22Rv1 (cell line): Measurements from ENCODE around the gene ASPSCR1.

ENCODE experiments used
- H3K27ac ChIP-seq: fragments of 450-650 bp; 2 replicates; pipeline ENCODE4 v1.5.1; 2017
- ZFX ChIP-seq: fragments of 450-650 bp; IDR thresholded peaks from 2 replicates; pipeline ENCODE4 v1.6.1; 2017; ENCODE audit warnings: antibody characterized with exemption, borderline replicate concordance
- TF ChIP-seq, protein P1 (sequence below): fragments of 450-650 bp; IDR thresholded peaks from 2 replicates; pipeline ENCODE4 v1.5.1; 2017; ENCODE audit warnings: mild to moderate bottlenecking

Gene ASPSCR1

DNA sequence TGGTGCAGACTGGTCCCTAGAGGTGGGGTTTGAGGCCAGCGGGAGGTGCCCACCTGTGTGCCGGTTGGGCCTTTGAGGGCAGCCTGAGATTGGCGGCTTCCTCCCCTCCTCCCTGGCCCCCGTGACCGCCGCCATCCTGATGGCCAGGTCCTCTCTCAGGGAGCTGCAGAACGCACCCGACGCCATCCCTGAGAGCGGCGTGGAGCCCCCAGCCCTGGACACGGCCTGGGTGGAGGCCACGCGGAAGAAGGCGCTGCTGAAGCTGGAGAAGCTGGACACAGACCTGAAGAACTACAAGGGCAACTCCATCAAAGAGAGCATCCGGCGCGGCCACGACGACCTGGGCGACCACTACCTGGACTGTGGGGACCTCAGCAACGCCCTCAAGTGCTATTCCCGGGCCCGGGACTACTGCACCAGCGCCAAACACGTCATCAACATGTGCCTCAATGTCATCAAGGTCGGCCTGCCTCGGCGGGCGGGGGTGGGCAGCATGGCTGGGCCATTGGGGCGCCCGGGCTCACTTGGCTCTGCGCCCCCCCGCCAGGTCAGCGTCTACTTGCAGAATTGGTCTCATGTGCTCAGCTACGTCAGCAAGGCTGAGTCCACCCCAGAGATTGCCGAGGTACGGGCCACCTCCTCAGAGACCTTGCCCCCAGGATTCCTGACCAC is 77.1 kb downstream of the ASPSCR1 start:
- 0 out of 2 replicates have a peak overlapping the region, but pooled peaks have one; percentile 87 for H3K27ac ChIP-seq
- TF ChIP-seq, protein P1, sequence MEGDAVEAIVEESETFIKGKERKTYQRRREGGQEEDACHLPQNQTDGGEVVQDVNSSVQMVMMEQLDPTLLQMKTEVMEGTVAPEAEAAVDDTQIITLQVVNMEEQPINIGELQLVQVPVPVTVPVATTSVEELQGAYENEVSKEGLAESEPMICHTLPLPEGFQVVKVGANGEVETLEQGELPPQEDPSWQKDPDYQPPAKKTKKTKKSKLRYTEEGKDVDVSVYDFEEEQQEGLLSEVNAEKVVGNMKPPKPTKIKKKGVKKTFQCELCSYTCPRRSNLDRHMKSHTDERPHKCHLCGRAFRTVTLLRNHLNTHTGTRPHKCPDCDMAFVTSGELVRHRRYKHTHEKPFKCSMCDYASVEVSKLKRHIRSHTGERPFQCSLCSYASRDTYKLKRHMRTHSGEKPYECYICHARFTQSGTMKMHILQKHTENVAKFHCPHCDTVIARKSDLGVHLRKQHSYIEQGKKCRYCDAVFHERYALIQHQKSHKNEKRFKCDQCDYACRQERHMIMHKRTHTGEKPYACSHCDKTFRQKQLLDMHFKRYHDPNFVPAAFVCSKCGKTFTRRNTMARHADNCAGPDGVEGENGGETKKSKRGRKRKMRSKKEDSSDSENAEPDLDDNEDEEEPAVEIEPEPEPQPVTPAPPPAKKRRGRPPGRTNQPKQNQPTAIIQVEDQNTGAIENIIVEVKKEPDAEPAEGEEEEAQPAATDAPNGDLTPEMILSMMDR = no peak
- TF ChIP-seq ZFX = no peak

GRCh38 chr17:82055023-82055964 is 77.9 kb downstream of the ASPSCR1 start:
- TF ChIP-seq, protein P1 = no peak
- no peak for TF ChIP-seq ZFX
- peak overlapping the region; percentile 87; the same call in 1 of the 2 replicates for H3K27ac ChIP-seq

DNA sequence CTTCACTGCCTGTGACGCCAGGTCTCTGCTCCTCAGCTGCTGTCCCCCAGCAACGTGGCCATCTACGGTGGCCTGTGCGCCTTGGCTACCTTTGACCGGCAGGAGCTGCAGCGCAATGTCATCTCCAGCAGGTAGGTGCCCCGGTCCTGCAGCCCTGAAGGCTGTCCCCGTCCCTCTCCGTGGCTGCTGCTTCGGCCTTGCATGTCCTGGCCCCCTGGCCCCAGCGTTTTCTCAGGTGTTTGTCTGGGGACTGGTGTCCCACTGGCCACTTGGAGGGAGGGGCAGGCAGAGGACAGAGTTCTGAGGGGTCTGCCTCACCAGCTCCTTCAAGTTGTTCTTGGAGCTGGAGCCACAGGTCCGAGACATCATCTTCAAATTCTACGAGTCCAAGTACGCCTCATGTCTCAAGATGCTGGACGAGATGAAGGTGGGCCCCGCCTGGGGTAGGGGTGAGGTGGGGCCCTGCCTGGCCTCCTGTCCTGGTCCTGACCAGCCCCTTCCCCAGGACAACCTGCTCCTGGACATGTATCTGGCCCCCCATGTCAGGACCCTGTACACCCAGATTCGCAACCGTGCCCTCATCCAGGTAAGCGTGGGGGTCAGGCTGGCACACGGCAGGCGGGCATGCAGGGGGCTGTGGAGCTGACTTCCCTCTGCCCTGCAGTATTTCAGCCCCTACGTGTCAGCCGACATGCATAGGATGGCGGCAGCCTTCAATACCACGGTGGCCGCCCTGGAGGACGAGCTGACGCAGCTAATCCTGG is 78.7 kb downstream of the ASPSCR1 start:
- TF ChIP-seq, protein P1 = no peak
- TF ChIP-seq ZFX = no peak
- H3K27ac ChIP-seq = peak overlapping the region; percentile 87

DNA sequence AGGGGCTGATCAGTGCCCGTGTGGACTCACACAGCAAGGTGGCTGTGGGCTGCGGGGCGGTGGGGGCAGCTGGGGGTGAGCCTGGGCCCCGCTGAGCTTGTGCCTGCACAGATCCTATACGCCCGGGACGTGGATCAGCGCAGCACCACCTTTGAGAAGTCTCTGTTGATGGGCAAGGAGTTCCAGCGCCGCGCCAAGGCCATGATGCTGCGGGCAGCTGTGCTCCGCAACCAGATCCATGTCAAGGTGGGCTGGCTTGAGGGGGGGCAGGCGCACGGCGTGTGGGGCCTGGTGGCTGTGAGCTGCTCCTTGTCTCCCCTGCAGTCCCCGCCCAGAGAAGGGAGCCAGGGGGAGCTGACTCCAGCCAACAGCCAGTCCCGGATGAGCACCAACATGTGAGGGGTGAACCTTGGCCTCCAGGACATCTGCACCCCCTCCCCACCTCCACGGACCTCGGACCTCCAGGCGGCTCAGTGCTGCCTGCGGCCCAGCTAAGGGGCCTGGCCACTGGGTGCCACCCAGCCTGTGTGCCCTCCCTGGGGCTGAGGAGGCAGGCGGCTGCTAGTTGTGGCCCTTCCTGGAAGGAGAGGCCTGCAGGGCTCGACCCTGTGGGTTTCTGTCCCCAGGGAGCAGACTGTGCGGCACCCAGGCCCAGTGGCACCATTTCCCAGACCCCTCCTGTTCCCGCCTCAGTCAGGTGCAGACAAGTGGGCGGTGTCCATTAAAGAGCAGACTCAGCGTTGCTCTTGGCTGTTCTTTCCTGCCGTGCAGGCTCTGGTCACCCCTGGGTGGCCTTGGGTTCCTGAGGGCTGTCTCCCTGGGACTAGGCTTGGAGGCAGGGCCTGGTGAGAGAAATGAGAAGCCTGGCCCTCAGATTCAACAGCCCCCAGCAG is 79.5 kb downstream of the ASPSCR1 start:
- TF ChIP-seq ZFX = no peak
- TF ChIP-seq, protein P1 = no peak
- peak overlapping the region; percentile 87 for H3K27ac ChIP-seq

- TF ChIP-seq, protein P1 = no peak
- no peak for TF ChIP-seq ZFX
- peak overlapping the region; percentile 87 for H3K27ac ChIP-seq
These were observed 80.9 kb downstream of the ASPSCR1 start for GRCh38 chr17:82058230-82058854.

DNA sequence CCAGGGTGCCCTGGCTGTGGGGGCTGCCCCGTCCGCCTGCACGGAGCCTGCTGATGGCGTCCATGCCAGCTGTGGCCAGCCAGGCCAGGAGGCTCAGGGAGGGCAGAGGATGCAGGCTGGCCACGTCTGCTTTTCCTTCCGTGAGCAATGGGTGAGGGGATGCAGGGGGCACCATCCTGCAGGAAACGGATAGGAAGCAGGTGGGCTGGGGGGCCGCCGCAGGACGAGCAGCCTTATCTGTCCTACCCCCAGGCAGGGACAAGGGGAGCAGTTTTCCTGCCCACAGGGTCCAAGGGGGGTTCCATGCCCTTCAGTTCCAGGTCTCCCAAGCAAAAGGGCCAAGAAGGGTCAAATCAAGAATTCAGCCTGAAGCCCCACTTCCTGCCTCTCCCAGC is 81.4 kb downstream of the ASPSCR1 start:
- H3K27ac ChIP-seq = peak overlapping the region; percentile 87
- TF ChIP-seq, protein P1 = no peak
- TF ChIP-seq ZFX = no peak
